ENCODE data around the gene GET4.

DNA sequence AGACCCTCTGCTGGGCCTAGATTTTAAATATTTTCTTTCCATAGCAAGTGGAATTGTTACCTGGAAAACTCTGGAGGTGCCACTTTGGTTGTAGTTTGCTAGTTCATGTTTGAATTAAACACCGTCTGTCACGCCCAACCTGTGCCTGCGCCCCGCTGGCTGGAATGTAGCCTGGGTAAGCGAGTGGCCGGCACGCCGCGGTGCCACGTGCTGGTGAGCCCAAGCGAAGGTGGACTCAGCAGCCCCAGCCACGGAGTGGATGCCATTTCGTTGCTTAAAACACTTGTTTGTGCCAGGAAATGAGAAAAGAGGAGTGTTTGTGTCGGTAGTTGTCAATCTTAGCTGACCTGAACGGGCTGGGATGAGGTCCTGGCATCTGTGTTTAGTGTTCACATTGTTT is 2.7 kb downstream of the GET4 start:
- TF ChIP-seq SUZ12 (IDR thresholded peaks at IDR 0.05) (no peak), NFRKB (IDR thresholded peaks at IDR 0.05) (no peak), SP1 (IDR thresholded peaks at IDR 0.05) (no peak), FOXK2 (IDR thresholded peaks at IDR 0.05) (no peak), HDGF (IDR thresholded peaks at IDR 0.05; ENCODE audit: borderline replicate concordance) (no peak), FOXM1 (IDR thresholded peaks at IDR 0.05; ENCODE audit: borderline replicate concordance) (no peak), BHLHE40 (IDR thresholded peaks at IDR 0.05; ENCODE audit: borderline replicate concordance) (no peak), ZNF384 (IDR thresholded peaks at IDR 0.05) (no peak), TARDBP (IDR thresholded peaks at IDR 0.05) (no peak), FOXA1 (IDR thresholded peaks at IDR 0.05) (no peak)
- TF ChIP-seq, protein P1, sequence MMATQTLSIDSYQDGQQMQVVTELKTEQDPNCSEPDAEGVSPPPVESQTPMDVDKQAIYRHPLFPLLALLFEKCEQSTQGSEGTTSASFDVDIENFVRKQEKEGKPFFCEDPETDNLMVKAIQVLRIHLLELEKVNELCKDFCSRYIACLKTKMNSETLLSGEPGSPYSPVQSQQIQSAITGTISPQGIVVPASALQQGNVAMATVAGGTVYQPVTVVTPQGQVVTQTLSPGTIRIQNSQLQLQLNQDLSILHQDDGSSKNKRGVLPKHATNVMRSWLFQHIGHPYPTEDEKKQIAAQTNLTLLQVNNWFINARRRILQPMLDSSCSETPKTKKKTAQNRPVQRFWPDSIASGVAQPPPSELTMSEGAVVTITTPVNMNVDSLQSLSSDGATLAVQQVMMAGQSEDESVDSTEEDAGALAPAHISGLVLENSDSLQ (IDR thresholded peaks at IDR 0.05), result no peak

All from HEK293T (cell line).